DND-41 (cell line): ENCODE results near the gene SCAF8.

Experiments
- CTCF ChIP-seq: IDR thresholded peaks from 2 replicates; pipeline ENCODE4 v1.5.1; 2012; ENCODE audit warnings: borderline replicate concordance, low read length, moderate library complexity, mild to moderate bottlenecking; ENCODE audit not compliant: poor library complexity, severe bottlenecking; ENCODE audit errors: extremely low read depth
- EZH2 ChIP-seq: IDR thresholded peaks from 3 replicates; pipeline ENCODE4 v1.6.1; 2012; ENCODE audit warnings: borderline replicate concordance, low read depth, mild to moderate bottlenecking, moderate library complexity, low read length, inconsistent platforms; ENCODE audit not compliant: severe bottlenecking

GRCh38 chr6:154783229-154783628 lies 50.0 kb downstream of the SCAF8 start:
- TF ChIP-seq CTCF (no peak), EZH2 (no peak)
